DOHH2 (cell line): Measurements from ENCODE around the gene CNTN1.

Experiments
- H3F3A ChIP-seq: fragments of 200-600 bp; sonication (generic), shearing (Covaris generic); 2 replicates; pipeline ENCODE4 v1.6.0; 2016; ENCODE audit warnings: antibody characterized with exemption, mild to moderate bottlenecking; ENCODE audit not compliant: control insufficient read depth, insufficient read depth
- H3K27ac ChIP-seq: fragments of 200-600 bp; sonication (generic); 2 replicates; pipeline ENCODE4 v1.5.1; 2014; ENCODE audit warnings: low read depth, mild to moderate bottlenecking, low read length, moderate library complexity
- H3K27me3 ChIP-seq: fragments of 200-600 bp; sonication (generic); 2 replicates; pipeline ENCODE4 v1.6.1; 2014; ENCODE audit warnings: mild to moderate bottlenecking, low read length, mixed read lengths; ENCODE audit not compliant: control insufficient read depth
- H3K36me3 ChIP-seq: fragments of 200-600 bp; sonication (generic); 2 replicates; pipeline ENCODE4 v1.6.1; 2014; ENCODE audit warnings: mild to moderate bottlenecking, low read length, moderate library complexity, mixed read lengths; ENCODE audit not compliant: control insufficient read depth
- H3K4me1 ChIP-seq: fragments of 200-600 bp; sonication (generic); 2 replicates; pipeline ENCODE4 v1.6.1; 2014; ENCODE audit warnings: mild to moderate bottlenecking, low read length, mixed read lengths; ENCODE audit not compliant: control insufficient read depth
- H3K4me2 ChIP-seq: fragments of 200-600 bp; sonication (generic); 2 replicates; pipeline ENCODE4 v1.6.0; 2014; ENCODE audit warnings: mild to moderate bottlenecking, low read length, moderate library complexity
- H3K4me3 ChIP-seq: fragments of 200-600 bp; sonication (generic); 2 replicates; pipeline ENCODE4 v1.5.1; 2014; ENCODE audit warnings: mild to moderate bottlenecking, low read length, mixed read lengths
- H3K79me2 ChIP-seq: fragments of 200-600 bp; sonication (generic); 2 replicates; pipeline ENCODE4 v1.6.1; 2014; ENCODE audit warnings: mild to moderate bottlenecking, low read length, mixed read lengths; ENCODE audit not compliant: control insufficient read depth
- H3K9me2 ChIP-seq: fragments of 200-600 bp; sonication (generic); replicated peaks from 2 replicates; pipeline ENCODE4 v1.6.1; 2014; ENCODE audit warnings: mild to moderate bottlenecking, low read length, mixed read lengths; ENCODE audit not compliant: control insufficient read depth
- H3K9me3 ChIP-seq: fragments of 200-600 bp; sonication (generic); 2 replicates; pipeline ENCODE4 v1.6.1; 2014; ENCODE audit warnings: antibody characterized with exemption, low read length, mixed read lengths; ENCODE audit not compliant: control insufficient read depth, insufficient read depth
- H4K20me1 ChIP-seq: fragments of 200-600 bp; sonication (generic); 2 replicates; pipeline ENCODE4 v1.6.0; 2014; ENCODE audit warnings: low read depth, mild to moderate bottlenecking, antibody characterized with exemption, low read length, moderate library complexity; ENCODE audit not compliant: control insufficient read depth, insufficient read depth
- CTCF ChIP-seq: fragments of 200-600 bp; sonication (generic); IDR thresholded peaks from one replicate; pipeline ENCODE4 v1.5.1; 2014; ENCODE audit warnings: antibody characterized with exemption, mild to moderate bottlenecking, low read depth, low read length; ENCODE audit not compliant: poor library complexity, severe bottlenecking
- EZH2phosphoT487 ChIP-seq: fragments of 200-600 bp; sonication (generic); IDR thresholded peaks from 2 replicates; pipeline ENCODE4 v1.6.1; 2017; ENCODE audit warnings: borderline replicate concordance, mild to moderate bottlenecking, antibody characterized with exemption, low read length, moderate library complexity, mixed read lengths

Gene CNTN1

GRCh38 chr12:40693207-40693821 lies 1.1 kb downstream of the CNTN1 start:
- no peaks in the 10 kb centered on the region for H3F3A ChIP-seq
- no peak overlapping the region for H3K4me2 ChIP-seq

GRCh38 chr12:40697566-40698259 lies 5.5 kb downstream of the CNTN1 start:
- no peaks in the 10 kb centered on the region for H3K4me1 ChIP-seq
- no peaks in the 10 kb centered on the region for H3K9me2 ChIP-seq
- no peak overlapping the region for H3K4me3 ChIP-seq
- no peaks in the 10 kb centered on the region for H3K36me3 ChIP-seq
- no peaks in the 10 kb centered on the region for H3K79me2 ChIP-seq
- H3K9me3 ChIP-seq: no peaks in the 10 kb centered on the region
- H3K27me3 ChIP-seq: no peaks in the 10 kb centered on the region
- H3K4me2 ChIP-seq: no peak overlapping the region
- H3F3A ChIP-seq: no peaks in the 10 kb centered on the region
- TF ChIP-seq CTCF: no peak
- no peak for TF ChIP-seq EZH2phosphoT487
- H3K27ac ChIP-seq: no peak overlapping the region
- no peaks in the 10 kb centered on the region for H4K20me1 ChIP-seq

More at GRCh38 chr12:40693207-40693821, 1.1 kb downstream of the CNTN1 start:
- H3K36me3 ChIP-seq: no peaks in the 10 kb centered on the region
- TF ChIP-seq EZH2phosphoT487 (no peak), CTCF (no peak)
- H3K4me1 ChIP-seq: no peaks in the 10 kb centered on the region
- H3K4me3 ChIP-seq: no peak overlapping the region
- no peaks in the 10 kb centered on the region for H3K9me2 ChIP-seq
- no peaks in the 10 kb centered on the region for H4K20me1 ChIP-seq
- no peaks in the 10 kb centered on the region for H3K9me3 ChIP-seq
- no peaks in the 10 kb centered on the region for H3K27me3 ChIP-seq
- H3K79me2 ChIP-seq: no peaks in the 10 kb centered on the region
- no peak overlapping the region for H3K27ac ChIP-seq

GRCh38 chr12:40701756-40702155 lies 9.5 kb downstream of the CNTN1 start:
- Histone ChIP-seq H4K20me1 (no peaks in the 10 kb centered on the region), H3F3A (no peaks in the 10 kb centered on the region), H3K4me1 (no peaks in the 10 kb centered on the region), H3K4me2 (no peak overlapping the region), H3K27me3 (no peaks in the 10 kb centered on the region), H3K4me3 (no peak overlapping the region), H3K9me3 (no peaks in the 10 kb centered on the region), H3K79me2 (no peaks in the 10 kb centered on the region), H3K9me2 (no peaks in the 10 kb centered on the region), H3K27ac (no peak overlapping the region), H3K36me3 (no peaks in the 10 kb centered on the region)
- TF ChIP-seq EZH2phosphoT487: no peak
- no peak for TF ChIP-seq CTCF
